ENCODE results near the gene CCS. TPM values are rescaled to one million over a fixed set of nuclear protein-coding genes. Genes with fewer than 3 reads are reported as not detected.

Gene CCS
- total RNA-seq, 1 experiment from 2014 or later: 21.6 TPM

Other genes starting within 250 kb of the CCS start
- gene BRMS1, start 248.1 kb upstream of the CCS start, total RNA-seq (2014; rRNA removed; shearing (Covaris generic)): 88.2 and 107 TPM in 2 replicates
- 24.5 and 25.2 TPM in 2 replicates for gene B4GAT1, start 245.6 kb upstream of the CCS start, total RNA-seq (2014; rRNA removed; shearing (Covaris generic))
- 0.39 and 0.62 TPM in 2 replicates for gene SLC29A2, start 221.4 kb upstream of the CCS start, total RNA-seq (2014; rRNA removed; shearing (Covaris generic))
- not detected in 2 replicates for gene NPAS4, start 172.2 kb upstream of the CCS start, total RNA-seq (2014; rRNA removed; shearing (Covaris generic))
- 71.8 and 77.7 TPM in 2 replicates for gene MRPL11, start 154.3 kb upstream of the CCS start, total RNA-seq (2014; rRNA removed; shearing (Covaris generic))
- gene PELI3, start 126.3 kb upstream of the CCS start, total RNA-seq (2014; rRNA removed; shearing (Covaris generic)): 5.6 and 7.5 TPM in 2 replicates
- gene DPP3, start 112.8 kb upstream of the CCS start, total RNA-seq (2014; rRNA removed; shearing (Covaris generic)): 61.4 and 66.7 TPM in 2 replicates
- 12.3 and 14.9 TPM in 2 replicates for gene BBS1, start 82.5 kb upstream of the CCS start, total RNA-seq (2014; rRNA removed; shearing (Covaris generic))
- gene ZDHHC24, start 47.1 kb upstream of the CCS start, total RNA-seq (2014; rRNA removed; shearing (Covaris generic)): 7.0 and 19.3 TPM in 2 replicates
- gene ACTN3, start 46.3 kb upstream of the CCS start, total RNA-seq (2014; rRNA removed; shearing (Covaris generic)): not detected in 2 replicates
- gene CTSF, start 24.6 kb upstream of the CCS start, total RNA-seq (2014; rRNA removed; shearing (Covaris generic)): 9.1 and 11.3 TPM in 2 replicates
- gene CCDC87, start 122 bp upstream of the CCS start, total RNA-seq (2014; rRNA removed; shearing (Covaris generic)): 0.04 and 0.56 TPM in 2 replicates
- 27.5 and 34.3 TPM in 2 replicates for gene RBM14, start 23.4 kb downstream of the CCS start, total RNA-seq (2014; rRNA removed; shearing (Covaris generic))
- gene RBM4, start 45.5 kb downstream of the CCS start, total RNA-seq (2014; rRNA removed; shearing (Covaris generic)): 159 and 164 TPM in 2 replicates
- 31.2 and 46.5 TPM in 2 replicates for gene RBM4B, start 84.7 kb downstream of the CCS start, total RNA-seq (2014; rRNA removed; shearing (Covaris generic))
- gene SPTBN2, start 136.0 kb downstream of the CCS start, total RNA-seq (2014; rRNA removed; shearing (Covaris generic)): 12.7 and 24.8 TPM in 2 replicates